ENCODE results near the gene ASXL1. TPM values are rescaled to one million over a fixed set of nuclear protein-coding genes. Genes with fewer than 3 reads are reported as not detected.

ASXL1 gene
- total and polyA plus RNA-seq, 4 donors = 24.2 to 96.4 (median 44.4) TPM

GRCh38 chr20:32365564-32365963 is 7.4 kb downstream of the ASXL1 start:
- WGBS, 2 donors = 69 to 75% methylated on average over 5 of the region's 5 CpGs
- peaks cover 2 to 19% (median 6%) of the 10 kb centered on the region in 4 donors for H3K36me3 ChIP-seq (ENCODE audit: control insufficient read depth in 4 of 4, insufficient read depth in 4 of 4, low read length in 4 of 4)
- H3K4me1 ChIP-seq (ENCODE audit: control insufficient read depth in 5 of 5, insufficient read depth in 5 of 5, low read length in 5 of 5) = peaks cover 3 to 28% (median 8%) of the 10 kb centered on the region in 5 donors
- no peak overlapping the region for H3K27ac ChIP-seq (ENCODE audit: low read depth in 1 of 2, low read length in 1 of 2)
- no peak overlapping the region for H3K4me3 ChIP-seq
- H3K27me3 ChIP-seq (ENCODE audit: control insufficient read depth in 3 of 3, insufficient read depth in 3 of 3, low read length in 2 of 3) = no peaks in the 10 kb centered on the region
- no peaks in the 10 kb centered on the region for H3K9me3 ChIP-seq (ENCODE audit: control insufficient read depth in 4 of 4, insufficient read depth in 3 of 4, low read length in 3 of 4)
- ATAC-seq (ENCODE audit: insufficient read depth, low FRiP score) (no peak), DNase-seq (no peak)
- no peak overlapping the region for H3K9ac ChIP-seq (ENCODE audit: insufficient read depth in 1 of 2, low read length in 2 of 2)
- TF ChIP-seq CTCF (IDR thresholded peaks at IDR 0.05; ENCODE audit: control extremely low read depth, extremely low read depth) = no peak

DNA sequence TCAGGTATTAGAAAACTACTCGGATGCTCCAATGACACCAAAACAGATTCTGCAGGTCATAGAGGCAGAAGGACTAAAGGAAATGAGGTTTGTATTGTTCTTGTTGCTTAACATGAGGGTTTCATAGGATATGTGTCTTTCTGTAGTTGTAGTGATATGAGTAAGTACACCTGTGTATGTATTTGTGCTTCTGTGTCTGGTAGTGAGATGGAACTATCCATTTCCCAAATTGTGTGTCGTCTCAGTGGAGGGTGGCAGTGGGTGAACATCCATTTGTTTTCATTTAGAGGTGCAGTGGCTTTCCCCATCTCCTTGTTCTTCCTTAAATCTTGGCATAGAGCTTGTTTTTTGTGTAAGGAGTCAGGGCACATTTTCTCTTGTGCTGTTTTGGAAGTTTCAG is 8.2 kb downstream of the ASXL1 start:
- Histone ChIP-seq H3K27ac (ENCODE audit: low read depth in 1 of 2, low read length in 1 of 2) (no peak overlapping the region), H3K9ac (ENCODE audit: insufficient read depth in 1 of 2, low read length in 2 of 2) (no peak overlapping the region), H3K36me3 (ENCODE audit: control insufficient read depth in 4 of 4, insufficient read depth in 4 of 4, low read length in 4 of 4) (peaks cover 4 to 22% (median 6%) of the 10 kb centered on the region in 4 donors), H3K4me1 (ENCODE audit: control insufficient read depth in 5 of 5, insufficient read depth in 5 of 5, low read length in 5 of 5) (peaks cover 3 to 27% (median 8%) of the 10 kb centered on the region in 5 donors), H3K27me3 (ENCODE audit: control insufficient read depth in 3 of 3, insufficient read depth in 3 of 3, low read length in 2 of 3) (no peaks in the 10 kb centered on the region), H3K4me3 (no peak overlapping the region), H3K9me3 (ENCODE audit: control insufficient read depth in 4 of 4, insufficient read depth in 3 of 4, low read length in 3 of 4) (no peaks in the 10 kb centered on the region)
- 87 to 89% methylated on average over 2 of the region's 2 CpGs for WGBS, 2 donors
- ATAC-seq (ENCODE audit: insufficient read depth, low FRiP score) = no peak
- no peak for TF ChIP-seq CTCF (IDR thresholded peaks at IDR 0.05; ENCODE audit: control extremely low read depth, extremely low read depth)
- DNase-seq = no peak

DNA sequence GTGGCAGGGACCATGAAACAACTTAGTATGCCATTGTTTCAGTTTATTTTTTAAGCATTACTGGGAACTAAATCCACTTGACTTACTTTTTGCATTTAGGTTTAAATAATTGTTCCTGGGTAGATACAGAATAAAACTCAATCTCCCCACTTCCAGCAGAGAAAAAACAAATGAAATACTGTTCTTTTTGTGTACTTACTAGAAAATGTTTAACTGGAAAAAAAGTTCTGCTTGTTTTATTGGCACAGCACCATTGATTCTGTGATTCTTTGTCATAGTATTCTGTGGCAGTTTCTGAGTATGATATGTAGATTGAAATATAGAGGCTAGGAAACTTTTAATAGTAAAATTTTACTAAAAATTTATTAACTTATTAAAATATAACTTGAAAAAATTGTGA is 10.2 kb downstream of the ASXL1 start:
- H3K4me1 ChIP-seq (ENCODE audit: control insufficient read depth in 5 of 5, insufficient read depth in 5 of 5, low read length in 5 of 5) = peaks cover 3 to 27% (median 8%) of the 10 kb centered on the region in 5 donors
- H3K4me3 ChIP-seq = no peak overlapping the region
- no peak overlapping the region for H3K27ac ChIP-seq (ENCODE audit: low read depth in 1 of 2, low read length in 1 of 2)

More for the DNA sequence above, 10.2 kb downstream of the ASXL1 start:
- Histone ChIP-seq H3K9ac (ENCODE audit: insufficient read depth in 1 of 2, low read length in 2 of 2) (no peak overlapping the region), H3K9me3 (ENCODE audit: control insufficient read depth in 4 of 4, insufficient read depth in 3 of 4, low read length in 3 of 4) (no peaks in the 10 kb centered on the region), H3K27me3 (ENCODE audit: control insufficient read depth in 3 of 3, insufficient read depth in 3 of 3, low read length in 2 of 3) (no peaks in the 10 kb centered on the region), H3K36me3 (ENCODE audit: control insufficient read depth in 4 of 4, insufficient read depth in 4 of 4, low read length in 4 of 4) (peaks cover 4 to 30% (median 11%) of the 10 kb centered on the region in 4 donors)
- TF ChIP-seq CTCF (IDR thresholded peaks at IDR 0.05; ENCODE audit: control extremely low read depth, extremely low read depth) = no peak
- ATAC-seq (ENCODE audit: insufficient read depth, low FRiP score) (no peak), DNase-seq (no peak)

All from lung (tissue), 12 donors.